ENCODE measurements around the gene VTI1A. TPM values are rescaled to one million over a fixed set of nuclear protein-coding genes. Genes with fewer than 3 reads are reported as not detected.
A peak's percentile ranks its signal among the peaks of the same experiment; 100 is the strongest.
"Not testable (repeated sequence)": the region's sequence is repeated elsewhere in the genome, so short reads cannot be mapped to it uniquely, and the experiment has no call there.

VTI1A gene
- total and polyA plus RNA-seq, 9 donors = 8.8 to 23.5 (median 13.4) TPM

GRCh38 chr10:112716924-112717413, 270.0 kb downstream of the VTI1A start:
- 83% methylated on average over 2 of the region's 6 CpGs for WGBS (ENCODE audit: insufficient coverage)
- H3K36me3 ChIP-seq (ENCODE audit: control insufficient read depth, insufficient read depth, low read length) = peaks cover 4% of the 10 kb centered on the region
- H3K4me3 ChIP-seq (ENCODE audit: low read length) = no peak overlapping the region
- DNase-seq = no peak
- no peaks in the 10 kb centered on the region for H3K27me3 ChIP-seq (ENCODE audit: control insufficient read depth, insufficient read depth, low read length)
- no peaks in the 10 kb centered on the region for H3K4me1 ChIP-seq (ENCODE audit: control insufficient read depth, insufficient read depth, low read length)
- no peak overlapping the region for H3K27ac ChIP-seq (ENCODE audit: low read length)
- H3K9me3 ChIP-seq (replicated peaks; ENCODE audit: control insufficient read depth, low read depth, low read length) = no peaks in the 10 kb centered on the region

DNA sequence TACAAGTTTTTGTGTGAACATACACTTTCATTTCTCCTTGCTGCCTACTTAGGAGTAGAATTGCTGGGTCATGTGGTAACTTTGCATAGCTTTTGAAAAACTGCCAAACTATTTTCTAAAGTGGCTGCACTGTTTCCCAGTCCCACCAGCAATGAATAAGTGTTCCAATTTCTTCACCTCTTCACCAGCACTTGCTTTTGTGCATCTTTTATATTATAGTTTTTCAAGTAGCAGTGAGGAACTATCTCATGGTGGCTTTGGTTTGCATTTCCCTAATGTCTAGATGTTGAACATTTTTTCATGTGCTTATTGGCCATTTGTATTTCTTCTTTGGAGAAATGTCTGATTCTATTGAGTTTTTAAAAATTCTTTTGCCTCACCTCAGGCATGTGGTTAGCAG, 273.2 kb downstream of the VTI1A start:
- H3K27ac ChIP-seq (ENCODE audit: low read length) = no peak overlapping the region
- no peak for DNase-seq

DNA sequence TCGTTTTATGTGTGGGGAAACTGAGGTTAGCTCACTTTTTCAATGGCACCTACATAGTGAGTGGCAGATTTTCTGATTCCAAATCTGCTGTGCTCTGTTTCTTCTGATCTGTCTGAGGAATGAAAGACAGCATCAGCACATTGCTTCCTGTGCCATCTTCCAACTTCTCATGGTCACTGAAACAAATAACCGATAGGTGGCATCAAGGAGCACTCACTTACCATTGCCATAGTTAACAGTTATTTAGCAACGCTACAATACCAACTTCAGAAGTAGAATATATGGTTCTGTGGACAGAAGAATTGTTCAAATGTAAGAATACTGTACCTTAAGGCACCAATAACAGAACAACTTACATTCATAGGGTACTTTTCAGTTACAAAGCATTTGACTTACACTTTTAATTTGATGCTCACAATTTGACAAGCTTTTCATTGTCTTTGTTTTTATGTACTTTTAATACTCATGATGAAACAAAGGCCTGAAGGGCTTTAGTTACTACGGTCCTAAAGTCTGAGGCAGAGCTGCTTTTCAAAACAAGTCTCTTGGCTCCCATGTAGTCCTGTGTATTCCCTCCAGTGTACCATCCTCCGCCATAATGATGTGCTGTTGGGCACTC, 274.2 kb downstream of the VTI1A start:
- H3K4me1 ChIP-seq (ENCODE audit: control insufficient read depth, insufficient read depth, low read length) = peaks cover 3% of the 10 kb centered on the region
- no peaks in the 10 kb centered on the region for H3K27me3 ChIP-seq (ENCODE audit: control insufficient read depth, insufficient read depth, low read length)
- no peaks in the 10 kb centered on the region for H3K9me3 ChIP-seq (replicated peaks; ENCODE audit: control insufficient read depth, low read depth, low read length)
- peak; percentile 58 for DNase-seq
- WGBS (ENCODE audit: insufficient coverage) = no CpG with 5 or more reads among the region's 5 CpGs
- no peaks in the 10 kb centered on the region for H3K36me3 ChIP-seq (ENCODE audit: control insufficient read depth, insufficient read depth, low read length)
- no peak overlapping the region for H3K4me3 ChIP-seq (ENCODE audit: low read length)
- no peak overlapping the region for H3K27ac ChIP-seq (ENCODE audit: low read length)

More for the DNA sequence above, 273.2 kb downstream of the VTI1A start:
- Histone ChIP-seq H3K4me1 (ENCODE audit: control insufficient read depth, insufficient read depth, low read length) (peaks cover 3% of the 10 kb centered on the region), H3K4me3 (ENCODE audit: low read length) (no peak overlapping the region), H3K36me3 (ENCODE audit: control insufficient read depth, insufficient read depth, low read length) (peaks cover 4% of the 10 kb centered on the region), H3K9me3 (replicated peaks; ENCODE audit: control insufficient read depth, low read depth, low read length) (no peaks in the 10 kb centered on the region), H3K27me3 (ENCODE audit: control insufficient read depth, insufficient read depth, low read length) (no peaks in the 10 kb centered on the region)

- Histone ChIP-seq H3K4me3 (ENCODE audit: low read length) (no peak overlapping the region), H3K9me3 (replicated peaks; ENCODE audit: control insufficient read depth, low read depth, low read length) (no peaks in the 10 kb centered on the region), H3K27me3 (ENCODE audit: control insufficient read depth, insufficient read depth, low read length) (no peaks in the 10 kb centered on the region), H3K36me3 (ENCODE audit: control insufficient read depth, insufficient read depth, low read length) (no peaks in the 10 kb centered on the region), H3K4me1 (ENCODE audit: control insufficient read depth, insufficient read depth, low read length) (peaks cover 3% of the 10 kb centered on the region), H3K27ac (ENCODE audit: low read length) (no peak overlapping the region)
- peak; percentile 30 for DNase-seq
- 50% methylated on average over 1 of the region's 3 CpGs for WGBS (ENCODE audit: insufficient coverage)
These were observed 275.7 kb downstream of the VTI1A start for GRCh38 chr10:112722758-112723157.

DNA sequence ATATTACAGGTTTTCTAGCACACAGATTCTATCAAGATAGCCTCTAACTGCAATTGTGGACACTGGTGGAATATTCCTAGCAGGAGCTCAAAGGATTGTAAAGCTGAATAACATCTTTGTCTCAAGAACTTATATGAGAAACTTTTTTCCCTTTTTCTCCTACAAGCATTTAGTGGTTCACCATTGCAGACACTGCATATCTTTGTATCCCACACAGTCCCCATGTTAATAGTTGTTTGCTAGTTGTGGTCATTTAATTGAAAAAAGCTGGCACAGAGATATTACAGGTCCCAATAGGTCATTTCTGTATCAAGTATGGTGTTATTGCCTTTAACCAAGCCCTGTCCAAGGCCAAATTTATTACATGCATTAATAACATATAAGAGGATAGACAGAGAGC, 276.9 kb downstream of the VTI1A start:
- no peak overlapping the region for H3K27ac ChIP-seq (ENCODE audit: low read length)
- peaks cover 3% of the 10 kb centered on the region for H3K4me1 ChIP-seq (ENCODE audit: control insufficient read depth, insufficient read depth, low read length)
- no peak for DNase-seq

GRCh38 chr10:112724404-112724991, 277.5 kb downstream of the VTI1A start:
- Histone ChIP-seq H3K27me3 (ENCODE audit: control insufficient read depth, insufficient read depth, low read length) (no peaks in the 10 kb centered on the region), H3K4me1 (ENCODE audit: control insufficient read depth, insufficient read depth, low read length) (peaks cover 3% of the 10 kb centered on the region)
- WGBS (ENCODE audit: insufficient coverage) = 20% methylated on average over 1 of the region's 2 CpGs

More for the DNA sequence above, 276.9 kb downstream of the VTI1A start:
- Histone ChIP-seq H3K36me3 (ENCODE audit: control insufficient read depth, insufficient read depth, low read length) (no peaks in the 10 kb centered on the region), H3K9me3 (replicated peaks; ENCODE audit: control insufficient read depth, low read depth, low read length) (no peaks in the 10 kb centered on the region), H3K4me3 (ENCODE audit: low read length) (no peak overlapping the region), H3K27me3 (ENCODE audit: control insufficient read depth, insufficient read depth, low read length) (no peaks in the 10 kb centered on the region)

DNA sequence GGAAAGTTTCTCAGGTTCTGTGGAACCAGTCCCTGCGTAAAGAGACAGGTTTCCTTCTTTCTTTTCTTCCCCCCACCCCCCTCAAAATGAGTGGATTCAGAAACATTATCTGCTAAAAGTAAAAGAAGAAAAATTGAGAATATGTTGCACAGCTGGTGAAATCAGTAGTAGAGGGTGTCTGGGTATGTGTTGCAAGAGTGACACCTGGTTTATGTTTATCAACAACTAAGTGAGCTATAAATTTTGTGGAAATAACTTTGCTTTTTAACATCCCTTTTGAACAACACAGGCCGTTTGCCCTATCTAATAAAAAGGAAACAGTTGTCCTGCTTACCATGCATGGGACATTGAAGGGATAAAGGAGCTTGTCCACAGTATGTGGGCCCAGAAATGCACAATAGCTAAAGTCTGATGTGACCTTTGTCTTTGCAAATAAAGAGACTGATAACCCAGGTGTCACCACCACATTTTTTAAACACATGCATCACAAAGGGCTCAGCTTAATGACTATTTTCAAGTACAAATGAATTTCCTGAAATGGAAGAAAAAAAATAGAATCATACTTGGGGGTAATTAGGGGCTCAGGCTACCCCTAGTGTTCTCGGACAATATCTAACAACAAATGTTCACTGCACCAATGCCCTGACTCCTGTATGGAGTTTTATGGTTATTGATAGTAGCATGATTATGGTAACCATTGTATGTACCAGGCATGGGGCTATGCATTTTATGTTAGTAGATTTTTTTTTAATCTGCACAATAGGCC, 281.3 kb downstream of the VTI1A start:
- H3K9me3 ChIP-seq (replicated peaks; ENCODE audit: control insufficient read depth, low read depth, low read length) = no peaks in the 10 kb centered on the region
- WGBS (ENCODE audit: insufficient coverage) = no CpG with 5 or more reads among the region's 3 CpGs
- H3K36me3 ChIP-seq (ENCODE audit: control insufficient read depth, insufficient read depth, low read length) = no peaks in the 10 kb centered on the region
- H3K4me3 ChIP-seq (ENCODE audit: low read length) = no peak overlapping the region
- peaks cover 10% of the 10 kb centered on the region for H3K4me1 ChIP-seq (ENCODE audit: control insufficient read depth, insufficient read depth, low read length)
- H3K27me3 ChIP-seq (ENCODE audit: control insufficient read depth, insufficient read depth, low read length) = no peaks in the 10 kb centered on the region
- H3K27ac ChIP-seq (ENCODE audit: low read length) = no peak overlapping the region
- no peak for DNase-seq

More at GRCh38 chr10:112724404-112724991, 277.5 kb downstream of the VTI1A start:
- DNase-seq = no peak
- no peak overlapping the region for H3K4me3 ChIP-seq (ENCODE audit: low read length)
- no peak overlapping the region for H3K27ac ChIP-seq (ENCODE audit: low read length)
- H3K36me3 ChIP-seq (ENCODE audit: control insufficient read depth, insufficient read depth, low read length) = no peaks in the 10 kb centered on the region
- no peaks in the 10 kb centered on the region for H3K9me3 ChIP-seq (replicated peaks; ENCODE audit: control insufficient read depth, low read depth, low read length)

DNA sequence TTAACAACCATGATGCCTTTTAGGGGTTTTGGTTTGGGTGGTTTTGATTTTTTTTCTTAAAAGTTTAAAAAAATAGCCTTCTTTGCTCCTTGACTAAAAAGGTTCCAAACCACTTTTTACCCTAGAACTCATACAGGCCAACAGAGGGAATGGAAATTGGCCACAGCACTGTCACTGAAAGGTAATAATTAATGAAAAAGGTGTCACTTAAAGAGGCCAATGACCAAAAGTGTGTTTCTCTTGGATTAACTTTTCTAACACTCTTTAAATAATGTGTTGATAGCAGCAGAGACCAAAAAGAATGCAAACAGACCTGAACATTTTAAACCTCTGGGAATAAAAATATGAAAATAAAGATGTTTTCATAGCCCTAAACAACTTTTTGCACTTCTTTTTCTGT, 282.0 kb downstream of the VTI1A start:
- Histone ChIP-seq H3K27me3 (ENCODE audit: control insufficient read depth, insufficient read depth, low read length) (no peaks in the 10 kb centered on the region), H3K4me1 (ENCODE audit: control insufficient read depth, insufficient read depth, low read length) (peaks cover 10% of the 10 kb centered on the region), H3K27ac (ENCODE audit: low read length) (no peak overlapping the region), H3K36me3 (ENCODE audit: control insufficient read depth, insufficient read depth, low read length) (no peaks in the 10 kb centered on the region), H3K4me3 (ENCODE audit: low read length) (no peak overlapping the region), H3K9me3 (replicated peaks; ENCODE audit: control insufficient read depth, low read depth, low read length) (no peaks in the 10 kb centered on the region)
- DNase-seq = no peak

GRCh38 chr10:112731450-112731849, 284.4 kb downstream of the VTI1A start:
- H3K4me3 ChIP-seq (ENCODE audit: low read length); H3K27ac ChIP-seq (ENCODE audit: low read length); H3K4me1 ChIP-seq (ENCODE audit: control insufficient read depth, insufficient read depth, low read length); H3K27me3 ChIP-seq (ENCODE audit: control insufficient read depth, insufficient read depth, low read length); DNase-seq; H3K36me3 ChIP-seq (ENCODE audit: control insufficient read depth, insufficient read depth, low read length); H3K9me3 ChIP-seq (replicated peaks; ENCODE audit: control insufficient read depth, low read depth, low read length): not testable (repeated sequence)
- WGBS (ENCODE audit: insufficient coverage) = no CpG with 5 or more reads among the region's 3 CpGs

DNA sequence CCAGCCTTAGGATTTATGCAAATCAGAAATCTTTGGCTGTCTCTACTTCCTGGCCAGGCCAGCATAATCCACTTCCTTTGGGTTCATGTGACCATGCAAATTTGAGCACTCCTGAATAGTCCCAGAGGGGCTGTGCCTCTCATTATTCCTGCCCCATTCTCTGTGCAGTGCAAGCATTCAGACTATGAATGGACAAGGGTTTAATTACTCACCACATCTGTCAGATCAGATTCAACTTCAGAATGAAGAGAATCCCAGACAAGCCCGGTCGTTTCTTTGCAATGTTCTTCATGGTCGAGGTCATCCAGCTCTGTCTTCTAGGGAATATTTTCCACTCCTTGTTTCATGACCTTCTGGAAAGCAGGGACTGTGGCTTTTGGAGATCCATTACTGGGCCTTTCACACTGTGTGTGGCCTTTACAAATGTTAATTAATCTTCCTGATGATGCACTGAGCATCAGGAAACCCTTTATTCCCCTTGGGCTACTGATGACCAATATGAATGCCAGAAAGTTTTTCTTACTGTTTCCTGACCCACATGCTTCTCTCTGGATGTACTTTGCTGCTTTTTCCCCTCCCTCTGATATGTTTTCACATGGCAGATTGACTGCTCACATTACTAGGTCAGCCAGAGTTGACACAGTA, 285.4 kb downstream of the VTI1A start:
- Histone ChIP-seq H3K27ac (ENCODE audit: low read length) (no peak overlapping the region), H3K27me3 (ENCODE audit: control insufficient read depth, insufficient read depth, low read length) (no peaks in the 10 kb centered on the region), H3K4me3 (ENCODE audit: low read length) (no peak overlapping the region), H3K36me3 (ENCODE audit: control insufficient read depth, insufficient read depth, low read length) (no peaks in the 10 kb centered on the region), H3K4me1 (ENCODE audit: control insufficient read depth, insufficient read depth, low read length) (peaks cover 10% of the 10 kb centered on the region), H3K9me3 (replicated peaks; ENCODE audit: control insufficient read depth, low read depth, low read length) (no peaks in the 10 kb centered on the region)
- WGBS (ENCODE audit: insufficient coverage) = no CpG with 5 or more reads among the region's 3 CpGs
- DNase-seq = peak; percentile 78
